ENCODE results near the gene MIX23.

Gene MIX23

DNA sequence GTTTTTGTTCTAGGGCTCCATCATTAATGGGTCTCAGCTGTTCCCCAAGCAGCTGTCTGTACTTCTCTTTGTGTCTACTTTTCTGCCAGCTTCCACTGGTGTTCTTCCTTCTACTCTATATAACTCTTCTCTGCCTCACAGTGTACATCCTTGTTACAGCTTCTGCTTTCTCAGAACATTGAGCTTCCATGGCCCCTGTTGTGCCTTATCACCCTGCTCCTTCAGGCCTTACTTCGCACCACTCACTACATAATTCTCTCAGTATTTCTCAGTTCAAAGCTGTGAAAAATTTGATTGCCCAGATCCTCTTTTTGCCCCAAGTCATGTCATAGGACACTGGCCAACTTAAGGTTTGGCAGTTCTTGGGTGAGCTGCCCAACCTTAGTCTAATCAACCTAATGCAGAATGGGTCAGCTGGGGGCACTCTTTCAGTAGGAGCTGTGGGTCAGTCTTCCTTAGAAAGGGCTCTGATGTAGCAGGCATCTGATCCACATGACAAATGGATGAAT is 29.1 kb downstream of the MIX23 start:
- H3K4me3 ChIP-seq (ENCODE audit: low read depth, low read length) = no peak overlapping the region
- DNase-seq (ENCODE audit: low read depth) = no peak
- no peak for TF ChIP-seq CTCF (IDR thresholded peaks at IDR 0.05; ENCODE audit: control insufficient read depth, extremely low read depth, insufficient read depth)

- no peak for TF ChIP-seq CTCF (IDR thresholded peaks at IDR 0.05; ENCODE audit: control insufficient read depth, extremely low read depth, insufficient read depth)
- DNase-seq (ENCODE audit: low read depth) = no peak
- no peak overlapping the region for H3K4me3 ChIP-seq (ENCODE audit: low read depth, low read length)
These were observed 29.8 kb downstream of the MIX23 start for GRCh38 chr3:122353215-122353614.

DNA sequence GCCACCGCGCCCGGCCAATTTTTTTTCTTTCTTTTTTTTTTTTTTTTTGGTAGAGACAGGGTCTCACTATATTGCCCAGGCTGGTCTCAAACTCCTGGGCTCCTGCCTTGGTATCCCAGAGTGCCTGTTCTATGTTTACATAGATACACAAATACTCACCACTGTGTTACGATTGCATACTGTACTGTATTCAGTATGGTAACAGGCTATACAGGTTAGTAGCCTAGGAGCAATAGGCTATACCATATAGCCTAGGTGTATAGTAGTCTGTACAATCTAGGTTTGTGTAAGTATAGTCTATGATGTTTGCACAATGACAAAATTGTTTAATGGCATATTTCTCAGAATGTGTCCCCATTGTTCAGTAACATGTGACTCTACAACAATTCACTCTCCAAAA is 31.4 kb downstream of the MIX23 start:
- no peak for TF ChIP-seq CTCF (IDR thresholded peaks at IDR 0.05; ENCODE audit: control insufficient read depth, extremely low read depth, insufficient read depth)
- no peak for DNase-seq (ENCODE audit: low read depth)
- no peak overlapping the region for H3K4me3 ChIP-seq (ENCODE audit: low read depth, low read length)

GRCh38 chr3:122350814-122351418 is 32.1 kb downstream of the MIX23 start:
- DNase-seq (ENCODE audit: low read depth) = no peak
- no peak overlapping the region for H3K4me3 ChIP-seq (ENCODE audit: low read depth, low read length)
- TF ChIP-seq CTCF (IDR thresholded peaks at IDR 0.05; ENCODE audit: control insufficient read depth, extremely low read depth, insufficient read depth) = no peak

DNA sequence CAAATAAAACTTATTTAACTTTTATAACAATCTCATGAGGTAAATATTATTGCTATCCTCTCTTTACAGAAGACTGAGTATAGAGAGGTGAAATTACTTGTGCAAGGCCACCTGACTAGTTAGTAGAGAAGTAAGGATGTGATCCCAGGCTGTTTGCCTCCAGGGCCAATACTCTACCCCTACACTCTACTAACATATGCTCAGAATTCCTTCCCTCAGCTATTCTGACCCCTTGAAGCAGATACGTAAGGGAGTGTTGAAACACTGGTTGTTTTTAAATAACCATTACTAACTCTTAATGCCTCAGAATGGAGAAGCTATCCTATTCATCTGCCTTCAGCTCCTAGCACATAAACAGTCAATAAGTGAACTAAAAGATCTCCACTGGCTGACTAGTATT is 33.9 kb downstream of the MIX23 start:
- no peak for DNase-seq (ENCODE audit: low read depth)
- TF ChIP-seq CTCF (IDR thresholded peaks at IDR 0.05; ENCODE audit: control insufficient read depth, extremely low read depth, insufficient read depth) = no peak
- H3K4me3 ChIP-seq (ENCODE audit: low read depth, low read length) = no peak overlapping the region

DNA sequence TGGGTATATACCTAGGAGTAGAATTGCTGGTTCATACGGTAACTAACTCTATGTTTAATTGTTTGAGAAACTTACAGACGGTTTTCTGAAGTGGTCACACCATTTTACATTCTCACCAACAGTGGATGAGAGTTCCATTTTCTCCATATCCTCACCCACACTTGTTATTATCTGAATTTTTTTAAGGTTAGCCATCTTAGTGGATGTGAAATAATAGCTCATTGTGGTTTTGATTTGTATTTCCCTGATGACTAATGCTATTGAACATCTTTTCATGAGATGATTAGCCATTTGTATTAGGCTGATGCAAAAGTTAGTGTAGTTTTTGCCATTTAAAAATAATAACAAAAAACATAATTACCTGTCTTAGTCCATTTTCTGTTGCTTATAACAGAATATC is 39.4 kb downstream of the MIX23 start:
- no peak for DNase-seq (ENCODE audit: low read depth)
- TF ChIP-seq CTCF (IDR thresholded peaks at IDR 0.05; ENCODE audit: control insufficient read depth, extremely low read depth, insufficient read depth) = no peak
- no peak overlapping the region for H3K4me3 ChIP-seq (ENCODE audit: low read depth, low read length)

DNA sequence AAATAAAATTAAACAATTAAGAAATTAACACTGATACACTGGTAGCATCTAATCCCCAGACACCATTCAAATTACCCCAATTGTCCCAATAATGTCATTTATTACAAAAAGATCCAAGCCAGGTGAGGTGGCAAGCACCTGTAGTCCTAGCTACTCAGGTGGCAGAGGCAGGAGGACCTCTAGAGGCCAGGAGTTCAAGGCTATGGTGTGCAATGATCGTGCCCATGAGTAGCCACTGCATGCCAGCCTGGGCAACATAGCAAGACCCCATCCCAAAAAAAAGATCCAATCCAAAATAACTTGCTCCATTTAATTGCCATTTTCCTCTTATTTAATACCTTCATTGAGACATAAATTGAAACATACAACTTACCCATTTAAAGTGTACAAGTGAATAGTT is 40.2 kb downstream of the MIX23 start:
- DNase-seq (ENCODE audit: low read depth) = no peak
- TF ChIP-seq CTCF (IDR thresholded peaks at IDR 0.05; ENCODE audit: control insufficient read depth, extremely low read depth, insufficient read depth) = no peak
- no peak overlapping the region for H3K4me3 ChIP-seq (ENCODE audit: low read depth, low read length)
